ENCODE data around the gene REC114. TPM values are rescaled to one million over a fixed set of nuclear protein-coding genes. Genes with fewer than 3 reads are reported as not detected.

The REC114 gene
- total RNA-seq, 1 donor from 2014 or later = not detected

GRCh38 chr15:73558529-73558928 is 115.6 kb downstream of the REC114 start:
- Histone ChIP-seq H3K36me3 (peaks cover 7 to 61% of the 10 kb centered on the region in 2 donors), H3K27me3 (no peaks in the 10 kb centered on the region), H3K9me3 (no peaks in the 10 kb centered on the region), H3K27ac (no peak overlapping the region), H3K4me3 (no peak overlapping the region), H3K4me1 (no peaks in the 10 kb centered on the region)
- no peak for TF ChIP-seq POLR2A (IDR thresholded peaks at IDR 0.05)
- TF ChIP-seq CTCF (IDR thresholded peaks at IDR 0.05) = no peak
- no peak for TF ChIP-seq POLR2AphosphoS5 (IDR thresholded peaks at IDR 0.05; ENCODE audit: insufficient read depth in 1 of 2, low read depth in 1 of 2)
- DNase-seq (ENCODE audit: extremely low spot score in 2 of 2) = no peak
- intact Hi-C loops (cut with DNase I) = no loop called here

- no peaks in the 10 kb centered on the region for H3K27me3 ChIP-seq
- no peak for DNase-seq (ENCODE audit: extremely low spot score in 2 of 2)
- intact Hi-C loops (cut with DNase I) = no loop called here
- H3K4me1 ChIP-seq = no peaks in the 10 kb centered on the region
- no peak overlapping the region for H3K4me3 ChIP-seq
- no peaks in the 10 kb centered on the region for H3K9me3 ChIP-seq
- H3K27ac ChIP-seq = no peak overlapping the region
- peaks cover 7 to 64% of the 10 kb centered on the region in 2 donors for H3K36me3 ChIP-seq
- peak in 1 of 2 donors; percentile 29 for TF ChIP-seq POLR2AphosphoS5 (IDR thresholded peaks at IDR 0.05; ENCODE audit: insufficient read depth in 1 of 2, low read depth in 1 of 2)
- TF ChIP-seq CTCF (IDR thresholded peaks at IDR 0.05) = peak in 1 of 3 experiments; percentile 21
- TF ChIP-seq POLR2A (IDR thresholded peaks at IDR 0.05) = no peak
Observed at GRCh38 chr15:73560501-73561117, 117.6 kb downstream of the REC114 start.

GRCh38 chr15:73564255-73564654 is 121.3 kb downstream of the REC114 start:
- intact Hi-C loops (cut with DNase I) = no loop called here
- Histone ChIP-seq H3K27ac (no peak overlapping the region), H3K9me3 (no peaks in the 10 kb centered on the region), H3K4me3 (no peak overlapping the region), H3K4me1 (no peaks in the 10 kb centered on the region), H3K36me3 (peaks cover 5 to 56% of the 10 kb centered on the region in 2 donors), H3K27me3 (no peaks in the 10 kb centered on the region)
- no peak for DNase-seq (ENCODE audit: extremely low spot score in 2 of 2)
- TF ChIP-seq POLR2A (IDR thresholded peaks at IDR 0.05) (no peak), CTCF (IDR thresholded peaks at IDR 0.05) (no peak), POLR2AphosphoS5 (IDR thresholded peaks at IDR 0.05; ENCODE audit: insufficient read depth in 1 of 2, low read depth in 1 of 2) (no peak)

GRCh38 chr15:73567020-73567419 is 124.1 kb downstream of the REC114 start:
- DNase-seq (ENCODE audit: extremely low spot score in 2 of 2) = no peak
- no peaks in the 10 kb centered on the region for H3K9me3 ChIP-seq
- H3K4me1 ChIP-seq = no peaks in the 10 kb centered on the region
- peaks cover 0 to 65% of the 10 kb centered on the region in 2 donors for H3K36me3 ChIP-seq
- intact Hi-C loops (cut with DNase I) = loop anchor here (5.0 kb wide), 1 partner anchor 70 kb away; no protein-coding TSS in a partner anchor
- H3K27me3 ChIP-seq = no peaks in the 10 kb centered on the region
- TF ChIP-seq POLR2AphosphoS5 (IDR thresholded peaks at IDR 0.05; ENCODE audit: insufficient read depth in 1 of 2, low read depth in 1 of 2) (no peak), POLR2A (IDR thresholded peaks at IDR 0.05) (no peak), CTCF (IDR thresholded peaks at IDR 0.05) (no peak)
- H3K27ac ChIP-seq = no peak overlapping the region
- H3K4me3 ChIP-seq = no peak overlapping the region

- Histone ChIP-seq H3K4me1 (peaks cover 9% of the 10 kb centered on the region), H3K4me3 (no peak overlapping the region), H3K9me3 (no peaks in the 10 kb centered on the region), H3K36me3 (peaks cover 0 to 64% of the 10 kb centered on the region in 2 donors), H3K27ac (no peak overlapping the region), H3K27me3 (no peaks in the 10 kb centered on the region)
- no peak for DNase-seq (ENCODE audit: extremely low spot score in 2 of 2)
- TF ChIP-seq POLR2A (IDR thresholded peaks at IDR 0.05) (no peak), CTCF (IDR thresholded peaks at IDR 0.05) (no peak), POLR2AphosphoS5 (IDR thresholded peaks at IDR 0.05; ENCODE audit: insufficient read depth in 1 of 2, low read depth in 1 of 2) (no peak)
- intact Hi-C loops (cut with DNase I) = loop anchor here (5.0 kb wide), 1 partner anchor 69 kb away; no protein-coding TSS in a partner anchor
Observed at GRCh38 chr15:73568564-73569280, 125.8 kb downstream of the REC114 start.
